ENCODE data around the gene CTBP2.

Gene CTBP2

DNA sequence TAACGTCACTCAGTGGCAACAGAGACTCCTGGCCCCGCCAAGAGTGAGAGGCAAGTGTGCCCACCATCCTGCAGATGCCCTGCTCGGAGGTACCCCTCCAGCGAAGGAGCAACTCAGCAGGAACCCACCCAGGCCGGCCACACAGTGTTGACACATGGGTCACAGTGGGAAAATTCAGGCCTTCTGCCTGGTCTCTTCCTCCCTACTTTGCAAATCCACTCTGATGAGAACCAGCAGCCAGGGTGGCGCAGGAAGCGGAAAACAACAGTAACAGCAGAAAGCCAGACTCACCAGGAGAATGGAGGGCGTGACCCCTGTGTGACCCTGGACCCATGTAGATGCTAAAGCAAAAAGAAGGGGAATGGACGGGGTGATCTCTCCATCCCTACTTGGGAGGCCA, 53.8 kb downstream of the CTBP2 start:
- DNase-seq (ENCODE audit: low read depth), result no peak

DNA sequence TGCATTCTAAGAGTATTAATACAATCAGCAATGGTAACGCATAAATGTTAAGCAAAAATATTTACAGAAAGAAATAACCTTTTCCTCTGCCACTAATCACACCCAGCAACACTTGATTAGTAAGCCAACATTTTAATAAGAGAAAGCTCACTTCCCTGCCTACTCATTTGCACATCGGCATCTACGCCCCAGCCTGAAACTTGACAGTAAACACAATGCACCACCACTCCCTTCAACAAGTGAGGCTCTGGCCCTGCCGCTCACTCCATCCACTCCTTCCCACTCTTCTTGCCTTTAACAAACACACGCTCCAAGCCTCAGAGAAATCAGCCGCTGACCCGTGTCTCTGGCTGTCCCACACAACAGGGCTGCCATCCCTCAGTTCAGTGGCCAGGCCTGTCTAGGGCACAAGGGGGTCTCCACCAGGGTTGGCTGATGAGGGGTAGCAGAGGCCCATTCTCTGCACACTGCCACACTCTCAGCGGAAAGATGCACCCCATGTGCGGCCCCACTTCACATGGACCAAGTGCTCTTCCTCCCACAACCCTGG, 54.6 kb downstream of the CTBP2 start:
- no peak for DNase-seq (ENCODE audit: low read depth)

DNA sequence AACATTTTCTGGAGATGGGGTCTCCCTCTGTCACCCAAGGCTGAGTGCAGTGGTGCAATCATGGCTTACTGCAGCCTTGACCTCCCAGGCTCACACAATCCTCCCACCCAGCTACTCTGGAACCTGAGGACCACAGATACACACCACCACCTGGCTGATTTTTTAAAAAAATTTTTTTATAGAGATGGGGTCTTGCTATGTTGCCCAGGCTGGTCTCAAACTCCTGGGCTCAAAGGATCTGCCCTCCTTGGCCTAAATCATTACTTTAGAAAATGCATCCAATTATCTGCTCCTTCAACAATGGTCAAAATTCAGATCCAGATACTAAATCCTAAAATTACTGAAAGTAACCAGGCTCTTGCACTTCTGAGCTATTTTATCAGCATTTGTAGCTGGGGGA, 55.2 kb downstream of the CTBP2 start:
- no peak for DNase-seq (ENCODE audit: low read depth)

DNA sequence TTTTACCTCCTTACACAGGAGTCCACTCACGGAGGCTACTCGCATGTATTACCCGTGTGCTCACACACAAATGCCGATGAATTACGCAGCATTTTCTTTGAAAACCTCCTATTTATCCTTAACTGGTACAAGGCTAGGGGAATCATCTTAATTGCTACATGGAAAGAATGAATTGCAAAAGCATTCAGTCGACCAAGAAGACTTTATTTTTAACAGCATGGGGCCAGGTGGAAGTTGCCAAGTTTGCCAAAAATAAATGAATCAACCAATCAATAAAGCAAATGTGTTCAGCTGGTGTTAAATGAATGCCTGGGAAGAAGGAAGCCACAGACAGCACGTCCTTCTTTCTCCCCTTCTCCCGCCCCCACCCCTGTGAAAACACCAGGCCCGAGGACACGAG, 55.8 kb downstream of the CTBP2 start:
- no peak for DNase-seq (ENCODE audit: low read depth)

DNA sequence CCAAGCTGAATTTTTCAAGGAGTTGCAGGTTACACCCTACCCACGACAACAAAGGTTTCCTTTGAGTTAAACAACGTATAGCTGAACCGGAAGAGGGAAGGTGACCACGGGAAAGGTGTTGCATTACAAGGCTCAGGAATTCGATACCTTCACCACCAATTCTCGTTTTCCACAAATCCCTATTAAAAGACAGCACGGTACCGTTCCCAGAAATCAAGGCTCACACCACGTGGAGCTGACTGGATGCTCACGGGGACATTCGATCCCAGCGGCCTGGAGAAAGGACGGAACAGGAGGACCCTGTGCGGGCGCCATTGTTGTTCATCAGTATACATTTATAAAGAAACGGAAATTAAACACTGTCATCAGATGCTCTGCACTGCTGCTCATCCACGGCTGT, 56.4 kb downstream of the CTBP2 start:
- DNase-seq (ENCODE audit: low read depth), result no peak

DNA sequence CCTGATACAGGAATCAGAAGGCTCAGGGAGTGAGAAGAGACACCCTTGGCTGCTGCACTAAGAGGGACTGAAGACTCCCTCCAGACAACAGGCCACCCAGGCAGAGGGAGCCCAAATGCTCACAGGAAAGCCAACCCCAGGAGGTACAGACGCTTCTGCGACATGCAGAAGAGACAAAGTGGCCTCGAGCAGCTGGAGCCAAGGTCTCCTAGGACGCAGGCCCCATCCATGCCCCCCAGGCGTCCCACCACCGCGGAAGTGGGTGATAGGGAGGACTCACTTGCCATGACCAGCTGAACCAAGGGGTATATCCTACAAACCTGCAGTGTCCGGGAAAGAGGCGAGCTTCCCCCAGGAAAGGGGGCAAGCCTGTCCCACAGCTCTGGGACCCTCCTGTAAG, 56.9 kb downstream of the CTBP2 start:
- no peak for DNase-seq (ENCODE audit: low read depth)

DNA sequence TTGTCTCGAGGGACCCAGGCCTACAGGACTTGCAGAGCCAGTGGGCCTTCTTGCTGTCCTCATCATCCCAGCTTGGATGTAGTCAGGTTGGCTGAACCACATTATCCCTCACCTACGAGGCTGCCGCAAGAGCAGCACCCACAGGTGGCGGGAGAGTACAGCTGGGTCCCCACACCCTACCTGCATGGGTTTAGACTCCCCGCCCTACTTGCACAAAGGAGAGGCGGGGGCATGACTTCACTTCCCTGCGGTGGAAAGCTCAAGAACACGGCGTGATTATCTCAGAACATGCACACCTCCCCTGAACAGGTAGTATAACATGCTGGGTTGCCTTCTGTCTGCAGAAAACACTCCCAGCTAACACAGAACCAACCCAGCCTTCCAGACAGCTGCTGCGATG, 57.5 kb downstream of the CTBP2 start:
- DNase-seq (ENCODE audit: low read depth), result no peak

DNA sequence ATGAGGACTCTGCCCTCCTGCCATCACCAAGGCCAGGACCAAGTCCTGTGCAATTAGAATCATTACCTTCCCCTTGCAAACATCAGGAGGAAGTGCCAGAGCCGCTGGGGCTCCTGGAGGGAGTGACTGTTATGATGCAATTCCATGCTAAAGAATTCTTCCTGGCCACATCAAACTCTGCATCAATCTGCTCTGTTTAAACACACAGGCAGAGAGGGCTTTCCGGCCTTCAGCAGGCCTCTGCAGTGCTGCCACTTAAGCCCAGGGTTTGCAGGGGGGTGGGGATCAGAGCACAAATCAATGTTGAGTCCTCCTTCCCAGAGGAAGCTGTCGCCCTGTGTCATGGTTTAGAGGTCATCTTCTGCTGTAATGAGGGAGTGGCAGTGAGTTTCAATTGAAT, 58.1 kb downstream of the CTBP2 start:
- no peak for DNase-seq (ENCODE audit: low read depth)

DNA sequence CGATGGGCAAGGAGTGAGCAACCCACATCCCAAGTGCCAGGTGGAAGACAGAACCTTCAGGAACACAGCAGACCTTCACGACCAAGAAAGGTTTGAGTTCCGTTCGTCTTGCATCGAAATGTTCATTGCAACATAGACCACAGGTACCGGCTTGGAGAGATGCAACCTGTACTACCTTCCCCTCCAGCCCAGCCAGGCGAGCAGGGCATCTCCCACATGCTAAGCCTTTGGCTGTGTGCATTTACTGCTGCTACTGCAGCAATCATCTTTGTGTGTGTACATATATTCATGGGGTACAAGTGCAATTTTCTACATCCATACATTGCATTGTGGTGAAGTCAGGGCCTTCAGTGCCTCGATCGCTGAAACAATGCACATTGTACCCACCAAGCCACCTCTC, 58.8 kb downstream of the CTBP2 start:
- DNase-seq (ENCODE audit: low read depth), result no peak

DNA sequence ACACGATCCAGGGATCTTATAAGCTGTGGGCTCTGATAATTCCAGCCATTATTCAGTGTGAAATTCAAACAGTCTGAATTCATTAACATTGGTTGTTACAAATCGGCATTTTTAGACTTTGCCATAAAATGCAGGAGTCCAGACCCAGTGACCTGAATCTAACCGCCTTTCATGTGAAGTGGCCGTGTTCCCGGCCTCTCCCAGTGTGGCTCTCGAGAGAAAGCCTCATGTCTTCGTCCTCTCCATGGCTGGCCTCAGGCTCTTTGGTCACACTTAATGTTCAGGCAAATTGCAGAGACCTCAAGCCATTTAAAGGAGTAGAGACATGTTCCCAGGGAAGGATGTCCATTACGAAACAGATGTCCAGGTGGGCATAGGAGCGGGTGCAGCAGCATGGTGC, 59.3 kb downstream of the CTBP2 start:
- DNase-seq (ENCODE audit: low read depth), result no peak

DNA sequence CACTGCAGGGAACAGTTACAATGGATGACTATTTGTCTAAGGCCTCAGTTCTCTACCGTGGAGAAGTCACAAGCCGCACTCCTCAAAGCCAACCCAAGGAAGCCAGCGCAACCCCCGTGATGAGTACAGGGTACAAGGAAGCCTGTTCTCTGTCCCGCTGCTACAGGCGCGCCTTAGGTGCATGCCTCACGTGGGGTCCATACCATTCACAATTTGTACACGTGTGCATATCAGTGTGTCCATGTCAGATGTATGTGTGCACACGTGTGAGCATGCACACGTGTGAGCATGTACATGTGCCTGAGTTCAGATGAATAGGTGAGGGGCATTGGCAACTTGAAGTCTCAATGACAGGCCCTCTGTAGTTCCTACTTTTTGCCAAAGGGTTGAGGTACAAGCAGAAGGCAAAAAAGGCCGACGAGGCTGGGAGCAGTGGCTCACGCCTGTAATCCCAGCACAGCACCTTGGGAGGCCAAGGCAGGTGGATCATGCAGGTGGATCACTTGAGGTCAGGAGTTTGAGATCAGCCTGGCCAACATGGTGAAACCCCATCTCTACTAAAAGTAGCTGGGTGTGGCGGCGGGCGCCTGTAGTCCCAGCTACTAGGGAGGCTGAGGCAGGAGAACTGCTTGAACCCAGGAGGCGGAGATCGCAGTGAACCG, 62.8 kb downstream of the CTBP2 start:
- no peak for DNase-seq (ENCODE audit: low read depth)

DNA sequence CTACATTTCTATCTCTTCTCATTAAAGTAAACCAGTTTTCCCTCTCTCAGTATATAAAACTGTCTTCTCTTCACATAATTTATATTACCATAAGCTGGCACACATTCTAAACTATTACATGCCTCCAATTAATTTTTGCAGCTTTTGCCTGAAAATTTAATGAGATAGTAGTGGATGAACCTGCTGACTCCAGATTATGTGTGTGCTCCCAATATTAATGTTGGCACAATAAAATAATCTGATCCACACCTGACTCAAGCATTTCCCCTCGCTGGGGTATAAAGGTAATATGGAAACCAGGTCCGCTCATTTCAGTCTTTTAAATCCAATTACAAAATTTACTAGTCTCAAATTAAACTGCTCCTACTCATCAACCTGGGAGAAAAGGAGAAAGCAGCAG, 63.4 kb downstream of the CTBP2 start:
- no peak for DNase-seq (ENCODE audit: low read depth)

DNA sequence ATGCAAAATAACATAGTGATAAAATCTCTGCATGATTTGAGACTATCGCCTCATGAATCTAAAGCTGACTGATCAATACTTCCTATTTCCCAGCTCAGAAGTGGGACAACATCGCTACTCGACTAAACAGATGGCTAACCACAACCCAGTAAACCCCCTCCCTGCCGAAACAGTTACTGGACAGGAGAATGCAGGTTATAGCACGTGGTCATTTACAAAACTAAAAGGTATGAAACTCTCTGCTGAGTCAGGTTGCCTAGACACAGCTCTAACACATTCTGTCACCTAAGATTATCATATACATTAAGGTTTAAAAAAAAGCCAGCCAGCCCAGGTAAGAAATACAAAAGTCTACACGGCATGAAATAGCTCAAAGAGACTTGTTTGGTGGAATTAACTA, 64.0 kb downstream of the CTBP2 start:
- no peak for DNase-seq (ENCODE audit: low read depth)

DNA sequence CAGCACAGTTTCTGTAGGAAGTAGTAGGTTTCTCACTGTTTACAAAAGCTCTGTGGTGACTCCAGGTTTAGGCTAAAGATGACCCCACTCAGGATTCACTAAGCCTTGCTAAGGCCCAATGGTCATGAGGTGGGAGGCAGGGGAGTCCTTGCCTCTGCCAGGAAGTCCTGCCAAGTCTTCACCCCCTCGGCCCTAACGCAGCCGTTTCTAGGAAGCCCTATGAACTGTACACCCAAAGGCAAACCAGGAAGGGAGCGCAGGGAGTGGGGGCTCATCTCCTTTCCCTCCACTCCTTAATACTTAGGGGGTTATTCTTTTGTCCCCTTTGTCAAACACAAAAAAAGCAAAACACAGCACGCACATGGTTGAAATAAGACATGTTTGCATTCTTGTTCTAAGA, 64.6 kb downstream of the CTBP2 start:
- DNase-seq (ENCODE audit: low read depth), result no peak

DNA sequence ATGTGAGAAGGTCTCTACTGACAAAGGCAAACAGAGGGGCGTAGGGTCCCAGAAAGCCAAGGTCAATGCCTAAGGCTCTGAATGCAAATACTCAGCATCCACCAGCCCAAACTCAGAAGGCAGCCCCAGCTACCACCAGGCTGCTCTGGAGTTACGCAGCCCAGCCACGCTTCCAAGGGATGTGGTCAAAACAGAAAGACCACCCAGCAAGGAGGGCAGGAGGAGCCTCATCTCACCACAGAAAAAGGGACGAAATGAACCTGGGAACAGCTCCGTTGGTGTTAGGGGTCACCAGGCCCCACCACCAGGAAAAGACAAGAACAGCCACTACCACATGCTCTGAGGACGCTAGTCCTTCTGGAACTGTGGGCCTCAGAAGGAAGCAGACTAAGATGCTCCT, 65.1 kb downstream of the CTBP2 start:
- DNase-seq (ENCODE audit: low read depth), result no peak

DNA sequence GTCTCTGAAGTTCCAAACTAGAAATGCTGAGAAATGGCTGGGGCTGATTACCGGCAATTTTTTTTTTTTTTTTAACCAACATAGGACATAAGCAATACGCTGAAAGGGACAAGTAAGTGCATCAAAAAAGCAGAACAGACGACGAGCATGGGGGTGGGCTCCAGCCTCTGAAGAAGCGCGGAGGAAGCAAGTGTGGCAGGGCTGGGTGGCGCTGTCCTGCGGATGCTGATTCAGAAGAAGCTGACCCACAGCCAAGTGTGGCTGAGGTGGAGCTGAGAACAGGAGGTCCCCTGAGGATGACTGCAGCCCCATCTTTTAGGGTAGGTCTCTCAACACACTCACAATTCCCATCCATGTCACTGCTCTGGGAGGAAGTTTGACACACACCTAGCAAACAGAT, 65.6 kb downstream of the CTBP2 start:
- no peak for DNase-seq (ENCODE audit: low read depth)

DNA sequence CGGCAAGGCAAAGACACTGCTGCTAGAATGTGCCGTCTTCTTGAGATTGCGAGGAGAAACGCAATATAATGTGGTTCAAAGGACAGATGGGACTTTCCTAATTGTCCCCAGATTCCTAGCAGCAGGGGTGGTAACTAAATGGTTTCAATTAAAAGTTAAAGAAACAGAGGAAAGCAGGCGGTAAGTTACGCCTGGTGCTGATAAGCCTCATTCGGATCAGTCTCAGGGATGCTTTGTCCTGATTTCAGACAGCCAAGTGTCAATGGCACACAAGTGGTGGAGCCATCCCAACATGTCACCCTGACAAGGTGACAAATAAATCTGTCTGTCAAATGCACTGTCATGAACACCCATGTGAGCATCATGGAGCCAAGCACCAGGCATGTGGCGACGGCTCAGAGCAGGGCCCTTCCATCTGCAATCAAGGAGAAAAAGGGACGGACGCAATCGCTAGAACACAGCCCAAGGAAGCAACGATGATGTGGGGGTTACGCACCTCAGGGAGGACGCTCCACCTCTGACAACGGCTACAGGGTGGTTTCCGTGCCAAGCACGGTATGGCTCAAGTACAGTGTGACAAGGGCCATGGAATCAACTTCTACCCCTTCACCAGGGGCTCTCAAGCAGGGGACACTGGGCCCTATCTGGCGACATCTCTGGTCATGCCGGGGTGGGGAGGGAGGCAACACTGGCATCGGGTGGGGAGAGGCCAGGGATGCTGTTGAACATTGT, 66.2 kb downstream of the CTBP2 start:
- DNase-seq (ENCODE audit: low read depth), result no peak

DNA sequence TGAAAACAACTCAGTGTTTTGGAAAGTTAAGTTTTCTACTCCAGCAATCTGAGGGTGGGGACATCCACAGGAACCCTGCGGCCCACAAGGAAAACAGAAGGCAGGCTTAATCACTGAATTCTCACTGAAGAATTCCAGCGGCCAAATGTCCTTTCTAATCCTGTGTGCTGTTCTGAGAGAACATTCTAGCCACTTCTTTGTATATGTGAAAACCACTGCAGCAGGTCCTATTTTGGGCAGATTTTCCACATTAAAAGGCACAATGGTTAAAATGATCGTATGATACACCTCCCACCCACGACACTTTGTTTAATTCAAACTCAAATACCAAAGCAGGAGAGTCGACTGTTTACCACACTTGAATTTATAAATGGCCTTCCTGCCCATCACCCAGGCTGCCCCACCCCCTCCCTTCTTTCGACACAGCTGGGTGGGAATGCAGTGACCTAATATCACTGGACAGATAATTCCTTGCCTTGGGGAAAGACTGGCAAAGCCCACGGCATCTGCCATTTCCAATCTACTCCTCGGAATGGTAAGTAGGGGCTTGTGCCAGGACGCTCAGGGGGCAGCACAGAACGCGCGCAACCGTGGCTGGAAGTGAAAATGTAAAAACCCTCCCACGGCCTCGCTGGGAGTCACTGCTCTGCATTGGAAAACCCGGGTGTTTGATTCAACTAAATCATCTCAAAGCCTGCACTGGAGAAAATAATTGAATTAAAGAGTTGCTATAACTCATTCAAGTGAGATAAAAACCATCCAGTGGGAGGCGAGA, 67.0 kb downstream of the CTBP2 start:
- no peak for DNase-seq (ENCODE audit: low read depth)

DNA sequence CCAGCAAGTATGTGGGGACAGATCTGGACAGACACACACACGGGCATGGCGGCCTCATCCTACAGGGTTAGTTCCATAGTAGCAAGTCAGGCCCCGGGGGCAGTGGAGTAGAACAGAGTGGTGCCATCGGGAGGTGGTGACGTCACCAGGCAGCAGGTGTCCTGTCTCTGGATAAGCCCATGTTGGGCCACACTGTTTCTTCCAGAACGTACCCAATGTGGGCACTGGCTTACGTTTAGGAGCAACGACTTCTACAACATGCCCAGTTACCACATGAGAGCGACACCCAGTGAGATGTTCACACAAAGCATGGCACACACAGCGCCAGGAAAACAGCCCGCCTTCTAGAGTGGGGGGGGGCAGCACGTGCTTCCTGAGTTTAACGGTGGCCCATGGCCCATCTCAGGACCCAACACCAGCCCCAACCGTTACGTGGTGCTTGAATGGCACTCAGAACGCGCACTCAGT, 67.8 kb downstream of the CTBP2 start:
- DNase-seq (ENCODE audit: low read depth), result no peak

DNA sequence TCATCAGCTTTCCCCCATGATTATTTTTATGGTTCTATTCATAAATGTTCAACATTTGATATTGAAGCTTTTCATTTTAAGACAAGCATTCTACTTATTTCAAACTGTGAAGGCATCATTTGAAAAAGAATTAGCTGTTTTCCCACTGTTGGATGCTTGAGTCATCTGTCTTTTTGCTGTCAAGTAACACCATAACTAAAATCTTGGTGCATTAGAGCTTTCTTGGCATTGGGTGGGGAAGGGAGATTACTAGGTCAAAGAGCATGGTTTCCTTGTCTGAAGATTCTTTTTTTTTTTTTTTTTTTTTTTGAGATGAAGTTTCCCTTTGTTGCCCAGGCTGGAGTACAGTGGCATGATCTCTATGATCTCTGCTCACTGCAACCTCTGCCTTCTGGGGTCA, 68.5 kb downstream of the CTBP2 start:
- DNase-seq (ENCODE audit: low read depth), result no peak

DNA sequence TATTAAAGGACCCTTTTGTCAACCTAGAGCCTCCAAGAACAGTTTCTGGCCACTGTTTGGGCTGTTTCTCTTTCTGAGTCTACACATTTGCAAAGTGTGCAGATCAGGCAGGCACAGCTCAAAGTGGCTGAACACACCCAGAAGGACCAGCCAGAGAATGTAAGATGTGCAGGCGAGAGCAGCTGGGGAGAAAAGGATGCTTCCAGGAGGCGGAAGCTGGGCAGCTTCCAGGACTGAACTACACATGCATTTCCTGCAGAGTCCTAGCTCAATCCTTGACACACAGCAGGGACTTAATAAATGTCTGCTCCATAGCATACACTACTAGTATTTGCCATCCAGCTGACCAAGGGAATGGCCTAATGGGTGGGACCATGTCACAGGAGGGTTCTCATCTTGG, 70.9 kb downstream of the CTBP2 start:
- DNase-seq (ENCODE audit: low read depth), result no peak

DNA sequence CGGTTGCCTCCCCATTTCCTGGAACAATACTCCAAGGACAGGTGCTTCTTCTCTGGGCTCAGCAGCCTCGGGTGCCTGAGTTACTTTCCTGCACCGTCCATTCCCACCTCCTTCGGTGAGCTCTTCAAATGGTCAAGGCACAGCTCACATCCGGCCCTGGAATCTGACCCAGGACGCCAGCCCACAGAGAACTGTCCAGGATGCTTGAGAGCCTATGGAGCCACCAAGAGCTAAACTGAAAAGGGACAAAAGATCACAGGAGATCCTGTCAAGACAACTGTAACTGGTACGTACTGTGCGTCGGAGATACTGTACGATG, 72.5 kb downstream of the CTBP2 start:
- no peak for DNase-seq (ENCODE audit: low read depth)

Data from activated gamma-delta T cell treated with anti-CD3 and anti-CD28 coated beads, Interleukin-2, amount 50 U/mL, for 16 hours (primary cell).